Superior temporal gyrus (tissue), 1 donor: ENCODE data around the gene TMIGD2.
"Not testable (repeated sequence)": the region's sequence is repeated elsewhere in the genome, so short reads cannot be mapped to it uniquely, and the experiment has no call there.

Source experiments
- DNase-seq: peaks from one replicate; pipeline ENCODE4 v3.0.0-alpha.2; 2016; ENCODE audit errors: extremely low spot score

Gene TMIGD2

GRCh38 chr19:4267101-4267900 is 34.9 kb downstream of the TMIGD2 start:
- peak; percentile 36 for DNase-seq

GRCh38 chr19:4266253-4267000 is 35.8 kb downstream of the TMIGD2 start:
- no peak for DNase-seq

GRCh38 chr19:4264812-4265211 is 37.4 kb downstream of the TMIGD2 start:
- no peak for DNase-seq

GRCh38 chr19:4260613-4261191 is 41.5 kb downstream of the TMIGD2 start:
- DNase-seq = no peak

GRCh38 chr19:4258181-4258580 is 44.0 kb downstream of the TMIGD2 start:
- no peak for DNase-seq

GRCh38 chr19:4257025-4257424 is 45.2 kb downstream of the TMIGD2 start:
- no peak for DNase-seq

- DNase-seq = no peak
These were observed 45.6 kb downstream of the TMIGD2 start for GRCh38 chr19:4256563-4256962.

- peak; percentile 98 for DNase-seq
These were observed 55.2 kb downstream of the TMIGD2 start, which contains the start of gene YJU2 for GRCh38 chr19:4246767-4247593. YJU2 (plus strand) TSS chr19:4247080; CDS start chr19:4247147, 67 bp downstream.

- not testable (repeated sequence) for DNase-seq
These were observed 56.3 kb downstream of the TMIGD2 start for GRCh38 chr19:4245938-4246337.
